ENCODE results near the gene ZBTB20.

DNA sequence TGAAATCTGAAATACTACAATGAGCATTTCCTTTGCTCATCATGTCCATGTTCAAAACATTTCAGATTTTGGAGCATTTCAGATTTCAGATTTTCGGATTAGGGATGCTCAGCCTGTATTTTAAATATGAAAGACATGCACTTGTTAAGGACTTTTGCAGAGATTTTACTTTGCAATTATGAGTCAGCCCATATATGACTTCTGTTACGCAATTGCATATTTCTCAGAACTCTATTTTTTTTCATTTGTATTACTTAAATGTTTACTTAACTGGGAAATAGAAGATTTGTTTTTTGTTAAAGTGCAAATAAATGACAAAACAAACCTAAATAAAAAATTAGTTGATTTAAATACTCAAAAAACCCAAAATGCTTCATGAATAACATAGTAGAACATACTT lies 376.2 kb downstream of the ZBTB20 start:
- TF ChIP-seq, protein P1, sequence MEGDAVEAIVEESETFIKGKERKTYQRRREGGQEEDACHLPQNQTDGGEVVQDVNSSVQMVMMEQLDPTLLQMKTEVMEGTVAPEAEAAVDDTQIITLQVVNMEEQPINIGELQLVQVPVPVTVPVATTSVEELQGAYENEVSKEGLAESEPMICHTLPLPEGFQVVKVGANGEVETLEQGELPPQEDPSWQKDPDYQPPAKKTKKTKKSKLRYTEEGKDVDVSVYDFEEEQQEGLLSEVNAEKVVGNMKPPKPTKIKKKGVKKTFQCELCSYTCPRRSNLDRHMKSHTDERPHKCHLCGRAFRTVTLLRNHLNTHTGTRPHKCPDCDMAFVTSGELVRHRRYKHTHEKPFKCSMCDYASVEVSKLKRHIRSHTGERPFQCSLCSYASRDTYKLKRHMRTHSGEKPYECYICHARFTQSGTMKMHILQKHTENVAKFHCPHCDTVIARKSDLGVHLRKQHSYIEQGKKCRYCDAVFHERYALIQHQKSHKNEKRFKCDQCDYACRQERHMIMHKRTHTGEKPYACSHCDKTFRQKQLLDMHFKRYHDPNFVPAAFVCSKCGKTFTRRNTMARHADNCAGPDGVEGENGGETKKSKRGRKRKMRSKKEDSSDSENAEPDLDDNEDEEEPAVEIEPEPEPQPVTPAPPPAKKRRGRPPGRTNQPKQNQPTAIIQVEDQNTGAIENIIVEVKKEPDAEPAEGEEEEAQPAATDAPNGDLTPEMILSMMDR (conservative IDR thresholded peaks at IDR 0.05): no peak
- no peak for TF ChIP-seq EZH2 (IDR thresholded peaks at IDR 0.05; ENCODE audit: low read depth)

All from PC-9 (cell line).